ENCODE measurements around the gene DDX21. TPM values are rescaled to one million over a fixed set of nuclear protein-coding genes. Genes with fewer than 3 reads are reported as not detected.

The DDX21 gene
- total RNA-seq, 2 donors from 2014 or later, result 28.7 to 44.6 TPM

DNA sequence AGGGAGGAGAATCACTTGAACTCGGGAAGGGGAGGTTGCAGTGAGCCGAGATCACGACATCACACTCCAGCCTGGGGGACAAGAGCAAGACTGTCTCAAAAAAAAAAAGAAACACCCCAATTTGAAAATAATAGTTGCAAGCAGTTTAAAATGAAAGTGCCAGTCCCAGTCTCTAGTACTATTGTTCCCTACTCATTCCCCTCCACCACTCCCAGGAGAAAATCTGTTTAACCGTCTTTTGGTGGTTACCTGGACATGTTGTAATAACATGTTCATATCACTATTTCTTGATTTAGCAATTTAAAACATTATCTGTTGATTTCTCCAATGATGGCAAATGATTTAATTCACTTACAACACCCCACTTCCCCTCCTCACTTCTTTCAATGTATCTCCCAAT, 77.3 kb downstream of the DDX21 start:
- DNase-seq, result no peak
- ATAC-seq, result no peak
- intact Hi-C loops (cut with DNase I, micrococcal nuclease), result no loop called here

Other genes with a start within 250 kb of the DDX21 start
- gene CCAR1, start 234.9 kb upstream of the DDX21 start, total RNA-seq, result 10 to 100 TPM; 39.0 to 62.8 TPM
- gene STOX1, start 128.6 kb upstream of the DDX21 start, total RNA-seq, result 1 to 10 TPM; 1.4 to 3.4 TPM
- 10 to 100 TPM; 17.5 to 17.9 TPM for gene DDX50, start 54.9 kb upstream of the DDX21 start, total RNA-seq
- gene KIFBP, start 32.6 kb downstream of the DDX21 start, total RNA-seq, result 10 to 100 TPM; 19.2 to 21.2 TPM
- 10 to 100 TPM; 19.5 to 38.0 TPM for gene SRGN, start 131.9 kb downstream of the DDX21 start, total RNA-seq
- 10 to 100 TPM; 58.3 to 67.6 TPM for gene VPS26A, start 168.0 kb downstream of the DDX21 start, total RNA-seq
- gene SUPV3L1, start 224.1 kb downstream of the DDX21 start, total RNA-seq, result 10 to 100 TPM; 24.3 to 30.1 TPM